CD4-positive, alpha-beta T cell (primary cell): ENCODE results near the gene GSS. TPM values are rescaled to one million over a fixed set of nuclear protein-coding genes. Genes with fewer than 3 reads are reported as not detected.

Experiments used
- ATAC-seq: fragments of 200-7000 bp; cut with Tn5 transposase; one replicate; pipeline ENCODE4 v1.10.0; 2022; ENCODE audit warnings: mild to moderate bottlenecking; ENCODE audit not compliant: poor library complexity
- CTCF ChIA-PET: fragments of 350-600 bp; sonication (Branson Sonifier 250); formaldehyde crosslinking; loops from one replicate; lab custom pipeline; 2021; ENCODE audit warnings: antibody characterized with exemption, inconsistent platforms; lab: Charles Lee
- POLR2A ChIA-PET: fragments of 350-600 bp; sonication (Branson Sonifier 250); formaldehyde crosslinking; loops from one replicate; lab custom pipeline; 2021; ENCODE audit warnings: antibody characterized with exemption, inconsistent platforms; lab: Charles Lee
- DNase-seq, 14 experiments: peaks; one replicate each; pipeline ENCODE4 v3.0.0-alpha.2; 2013 to 2020; ENCODE audit warnings: mixed read lengths in 2 of 14
- H3K27ac ChIP-seq, 2 donors: one replicate each; pipeline versions ENCODE4 v1.5.1 to v1.7.0; 2013; ENCODE audit warnings: low read length in 2 of 2, low read depth in 1 of 2, mild to moderate bottlenecking in 1 of 2
- H3K27me3 ChIP-seq, 2 experiments: 1 replicate in 1 of 2; 2 replicates in 1 of 2; pipeline versions ENCODE4 v1.6.1 to v1.7.0; 2013; ENCODE audit warnings: low read length in 2 of 2, control low read depth in 1 of 2, mild to moderate bottlenecking in 1 of 2, moderate library complexity in 1 of 2; ENCODE audit not compliant: insufficient read depth in 2 of 2, control insufficient read depth in 1 of 2
- H3K36me3 ChIP-seq: one replicate; pipeline ENCODE4 v1.6.1; 2013; ENCODE audit warnings: low read length, control low read depth; ENCODE audit not compliant: insufficient read depth
- H3K4me1 ChIP-seq: one replicate; pipeline ENCODE4 v1.6.1; 2013; ENCODE audit warnings: low read length, control low read depth; ENCODE audit not compliant: insufficient read depth
- H3K4me3 ChIP-seq: one replicate; pipeline ENCODE4 v1.5.1; 2013; ENCODE audit warnings: mild to moderate bottlenecking, low read length, moderate library complexity
- H3K9me3 ChIP-seq, 2 experiments: 1 replicate in 1 of 2; 2 replicates in 1 of 2; pipeline versions ENCODE4 v1.6.1 to v1.7.0; 2013; ENCODE audit warnings: low read length in 2 of 2, mild to moderate bottlenecking in 2 of 2, control low read depth in 1 of 2, moderate library complexity in 1 of 2; ENCODE audit not compliant: control insufficient read depth in 1 of 2, insufficient read depth in 1 of 2
- H3K27ac Mint-ChIP-seq: one replicate; pipeline ENCODE4 v1.8.0; 2020; ENCODE audit warnings: mixed read lengths
- H3K27me3 Mint-ChIP-seq: one replicate; pipeline ENCODE4 v1.8.0; 2021; ENCODE audit warnings: mixed read lengths
- H3K36me3 Mint-ChIP-seq: one replicate; pipeline ENCODE4 v1.8.0; 2021; ENCODE audit warnings: low read depth, mixed read lengths
- H3K4me1 Mint-ChIP-seq: one replicate; pipeline ENCODE4 v1.8.0; 2021; ENCODE audit warnings: low read depth, mixed read lengths
- H3K4me3 Mint-ChIP-seq: one replicate; pipeline ENCODE4 v1.8.0; 2020; ENCODE audit warnings: mild to moderate bottlenecking, mixed read lengths
- H3K9me3 Mint-ChIP-seq: one replicate; pipeline ENCODE4 v1.8.0; 2020; ENCODE audit warnings: mixed read lengths
- CTCF ChIP-seq: fragments of 200-600 bp; IDR thresholded peaks from one replicate; pipeline ENCODE4 v1.8.0; 2022; ENCODE audit warnings: antibody characterized with exemption, mild to moderate bottlenecking
- intact Hi-C, 2 experiments: fragments of 100-400 bp; cut with DNase I in 1 of 2; cut with micrococcal nuclease in 1 of 2; formaldehyde crosslinking; loops; one replicate each; pipeline versions ENCODE4 v1.15.1 to v1.9.0; 2023 to 2025; cut with DNase I, micrococcal nuclease
- total RNA-seq, 174 experiments: library from RNA in 2 of 174; stranded (reverse) in 2 of 174; gene quantifications; one replicate each; pipeline ENCODE4 v1.2.3 and lab custom pipeline; 2021 to 2026

The GSS gene
- total RNA-seq, 2 experiments from 2014 or later: 24.3 to 24.7 TPM

GRCh38 chr20:34949120-34949519, 6.5 kb downstream of the GSS start:
- CTCF ChIA-PET: no interaction called here
- H3K9me3 Mint-ChIP-seq: no peaks in the 10 kb centered on the region

GRCh38 chr20:34948030-34948429, 7.6 kb downstream of the GSS start:
- no peak for ATAC-seq
- POLR2A ChIA-PET: no interaction called here
- Mint-ChIP-seq H3K9me3 (no peaks in the 10 kb centered on the region), H3K4me3 (no peak overlapping the region), H3K27ac (no peak overlapping the region), H3K4me1 (no peaks in the 10 kb centered on the region), H3K36me3 (peaks cover 49% of the 10 kb centered on the region), H3K27me3 (no peaks in the 10 kb centered on the region)
- no peak for DNase-seq
- no peaks in the 10 kb centered on the region for H3K9me3 ChIP-seq
- TF ChIP-seq CTCF: no peak
- no peaks in the 10 kb centered on the region for H3K4me1 ChIP-seq
- peaks cover 49% of the 10 kb centered on the region for H3K36me3 ChIP-seq
- H3K27me3 ChIP-seq: no peaks in the 10 kb centered on the region
- CTCF ChIA-PET: no interaction called here
- no peak overlapping the region for H3K4me3 ChIP-seq
- no peak overlapping the region for H3K27ac ChIP-seq
- intact Hi-C loops: no loop called here

More at GRCh38 chr20:34949120-34949519, 6.5 kb downstream of the GSS start:
- Histone ChIP-seq H3K27ac (no peak overlapping the region), H3K36me3 (peaks cover 38% of the 10 kb centered on the region), H3K4me1 (no peaks in the 10 kb centered on the region), H3K4me3 (no peak overlapping the region), H3K27me3 (no peaks in the 10 kb centered on the region), H3K9me3 (no peaks in the 10 kb centered on the region)
- DNase-seq: no peak
- Mint-ChIP-seq H3K27ac (no peak overlapping the region), H3K4me1 (no peaks in the 10 kb centered on the region), H3K4me3 (no peak overlapping the region), H3K36me3 (peaks cover 39% of the 10 kb centered on the region), H3K27me3 (no peaks in the 10 kb centered on the region)
- POLR2A ChIA-PET: no interaction called here
- intact Hi-C loops: no loop called here
- no peak for ATAC-seq
- no peak for TF ChIP-seq CTCF

GRCh38 chr20:34947336-34947735, 8.3 kb downstream of the GSS start:
- H3K27ac Mint-ChIP-seq: no peak overlapping the region
- Histone ChIP-seq H3K4me3 (no peak overlapping the region), H3K9me3 (no peaks in the 10 kb centered on the region), H3K27ac (no peak overlapping the region), H3K36me3 (peaks cover 56% of the 10 kb centered on the region), H3K27me3 (no peaks in the 10 kb centered on the region), H3K4me1 (no peaks in the 10 kb centered on the region)
- CTCF ChIA-PET: no interaction called here
- POLR2A ChIA-PET: no interaction called here
- DNase-seq: no peak
- TF ChIP-seq CTCF: no peak
- no peaks in the 10 kb centered on the region for H3K4me1 Mint-ChIP-seq
- no peak overlapping the region for H3K4me3 Mint-ChIP-seq
- peaks cover 56% of the 10 kb centered on the region for H3K36me3 Mint-ChIP-seq
- no peaks in the 10 kb centered on the region for H3K9me3 Mint-ChIP-seq
- no peaks in the 10 kb centered on the region for H3K27me3 Mint-ChIP-seq
- no peak for ATAC-seq
- intact Hi-C loops: no loop called here
